ENCODE results near the gene TXNDC11. TPM values are rescaled to one million over a fixed set of nuclear protein-coding genes. Genes with fewer than 3 reads are reported as not detected.
A peak's percentile ranks its signal among the peaks of the same experiment; 100 is the strongest.

TXNDC11 gene
- total RNA-seq, 4 donors from 2014 or later: 69.3 to 89.4 (median 76.9) TPM

DNA sequence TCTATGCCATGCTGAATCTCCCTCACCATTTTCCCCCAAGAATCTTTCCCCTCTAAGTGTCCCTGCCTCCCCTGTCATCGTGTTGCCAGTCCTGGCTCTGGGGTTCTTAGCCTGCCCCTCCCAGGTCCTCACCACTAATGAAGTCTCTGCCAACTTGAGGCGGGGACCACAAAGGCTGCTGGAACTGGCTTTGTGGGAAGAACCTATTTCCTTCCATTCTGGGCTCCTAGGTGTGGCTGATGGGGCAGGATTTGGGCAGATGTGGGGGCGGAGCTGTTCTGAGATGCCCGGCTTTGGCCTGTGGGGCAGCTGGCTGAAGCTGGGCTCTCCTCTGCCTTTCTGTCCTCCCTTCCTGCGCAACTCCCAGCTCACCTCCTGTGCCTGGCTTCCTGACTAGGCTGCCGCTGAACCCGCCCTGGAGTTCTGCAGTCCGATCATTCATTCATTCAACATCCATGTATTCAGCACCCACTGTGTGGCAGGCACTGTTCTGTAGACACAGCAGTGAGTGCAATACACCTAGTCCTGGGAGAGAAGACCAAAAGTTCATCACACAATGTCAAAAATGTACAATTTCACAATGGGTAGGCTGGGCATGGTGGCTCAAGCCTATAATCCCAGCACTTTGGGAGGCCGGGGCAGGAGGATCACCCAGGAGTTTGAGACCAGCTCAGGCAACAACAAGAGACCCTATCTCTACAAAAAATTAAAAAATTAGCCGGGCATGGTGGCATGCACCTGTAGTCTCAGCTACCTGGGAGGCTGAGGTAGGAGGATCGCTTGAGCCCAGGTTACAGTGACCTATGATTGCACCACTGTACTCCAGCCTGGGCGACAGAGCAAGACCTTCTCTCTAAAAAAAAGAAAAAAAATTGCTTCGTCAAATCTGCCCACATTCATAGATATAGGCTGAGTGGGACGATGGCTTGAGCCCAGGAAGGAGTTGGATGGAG is 76.3 kb downstream of the TXNDC11 start:
- Histone ChIP-seq H3K27me3 (no peaks in the 10 kb centered on the region), H3K36me3 (no peaks in the 10 kb centered on the region), H3K27ac (peak overlapping the region in 1 of 4 donors; percentile 81), H3K9me3 (no peaks in the 10 kb centered on the region), H3K4me1 (peaks cover 0 to 23% (median 13%) of the 10 kb centered on the region in 4 donors), H3K4me3 (no peak overlapping the region)
- TF ChIP-seq POLR2A (IDR thresholded peaks at IDR 0.05): no peak
- TF ChIP-seq, protein P1, sequence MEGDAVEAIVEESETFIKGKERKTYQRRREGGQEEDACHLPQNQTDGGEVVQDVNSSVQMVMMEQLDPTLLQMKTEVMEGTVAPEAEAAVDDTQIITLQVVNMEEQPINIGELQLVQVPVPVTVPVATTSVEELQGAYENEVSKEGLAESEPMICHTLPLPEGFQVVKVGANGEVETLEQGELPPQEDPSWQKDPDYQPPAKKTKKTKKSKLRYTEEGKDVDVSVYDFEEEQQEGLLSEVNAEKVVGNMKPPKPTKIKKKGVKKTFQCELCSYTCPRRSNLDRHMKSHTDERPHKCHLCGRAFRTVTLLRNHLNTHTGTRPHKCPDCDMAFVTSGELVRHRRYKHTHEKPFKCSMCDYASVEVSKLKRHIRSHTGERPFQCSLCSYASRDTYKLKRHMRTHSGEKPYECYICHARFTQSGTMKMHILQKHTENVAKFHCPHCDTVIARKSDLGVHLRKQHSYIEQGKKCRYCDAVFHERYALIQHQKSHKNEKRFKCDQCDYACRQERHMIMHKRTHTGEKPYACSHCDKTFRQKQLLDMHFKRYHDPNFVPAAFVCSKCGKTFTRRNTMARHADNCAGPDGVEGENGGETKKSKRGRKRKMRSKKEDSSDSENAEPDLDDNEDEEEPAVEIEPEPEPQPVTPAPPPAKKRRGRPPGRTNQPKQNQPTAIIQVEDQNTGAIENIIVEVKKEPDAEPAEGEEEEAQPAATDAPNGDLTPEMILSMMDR (IDR thresholded peaks at IDR 0.05): no peak
- DNase-seq: no peak

DNA sequence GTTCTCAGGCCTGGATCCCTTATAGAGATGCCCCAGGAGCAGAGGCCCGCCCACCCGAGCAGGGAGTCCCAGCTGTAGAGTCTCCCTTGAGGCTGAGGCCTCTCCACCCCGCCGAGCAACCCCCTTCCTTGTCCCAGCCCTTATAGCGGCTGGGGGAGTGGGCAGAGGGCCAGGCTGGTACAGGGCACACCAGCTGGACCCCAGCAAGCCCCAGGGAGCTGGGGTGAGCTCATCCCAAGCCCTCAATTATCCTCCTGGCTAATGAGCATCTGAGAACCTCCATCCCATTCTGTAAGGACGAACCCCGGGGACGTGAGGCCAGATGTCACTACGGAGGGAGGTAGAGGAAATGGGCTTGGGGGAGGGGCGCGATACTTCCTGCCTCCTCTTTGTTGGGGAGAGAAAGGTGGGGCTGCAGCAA is 77.6 kb downstream of the TXNDC11 start:
- H3K9me3 ChIP-seq: no peaks in the 10 kb centered on the region
- H3K4me3 ChIP-seq: peak overlapping the region in 1 of 4 donors; percentile 6
- H3K4me1 ChIP-seq: peaks cover 0 to 11% (median 2%) of the 10 kb centered on the region in 4 donors
- no peaks in the 10 kb centered on the region for H3K36me3 ChIP-seq
- peak in 2 of 3 donors; percentile 69 to 70 for DNase-seq
- peak overlapping the region in 1 of 4 donors; percentile 60 for H3K27ac ChIP-seq
- no peaks in the 10 kb centered on the region for H3K27me3 ChIP-seq
- TF ChIP-seq, protein P1 (IDR thresholded peaks at IDR 0.05): no peak
- TF ChIP-seq POLR2A (IDR thresholded peaks at IDR 0.05): no peak

DNA sequence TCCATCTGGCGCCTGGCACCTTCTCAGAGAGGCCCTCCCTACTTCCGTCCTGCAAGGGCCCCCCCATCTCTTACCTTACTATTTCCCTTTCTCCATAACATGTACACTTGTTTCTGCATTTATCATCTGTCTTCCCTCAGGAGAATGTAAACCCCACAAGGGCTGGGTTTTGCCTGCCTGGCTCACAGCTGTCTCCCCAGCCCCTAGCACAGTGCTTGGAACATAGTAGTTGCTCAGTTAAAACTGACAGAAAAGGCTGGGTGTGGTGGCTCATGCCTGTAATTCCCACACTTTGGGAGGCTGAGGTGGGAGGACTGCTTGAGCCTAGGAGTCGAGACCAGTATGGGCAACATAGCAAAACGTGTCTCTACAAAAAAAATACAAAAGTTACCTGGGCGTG is 80.1 kb downstream of the TXNDC11 start:
- Histone ChIP-seq H3K4me3 (no peak overlapping the region), H3K4me1 (peaks cover 0 to under 1% (median 0%) of the 10 kb centered on the region in 4 donors), H3K36me3 (no peaks in the 10 kb centered on the region), H3K27me3 (no peaks in the 10 kb centered on the region), H3K9me3 (no peaks in the 10 kb centered on the region), H3K27ac (no peak overlapping the region)
- no peak for DNase-seq
- no peak for TF ChIP-seq POLR2A (IDR thresholded peaks at IDR 0.05)
- TF ChIP-seq, protein P1 (IDR thresholded peaks at IDR 0.05): no peak

DNA sequence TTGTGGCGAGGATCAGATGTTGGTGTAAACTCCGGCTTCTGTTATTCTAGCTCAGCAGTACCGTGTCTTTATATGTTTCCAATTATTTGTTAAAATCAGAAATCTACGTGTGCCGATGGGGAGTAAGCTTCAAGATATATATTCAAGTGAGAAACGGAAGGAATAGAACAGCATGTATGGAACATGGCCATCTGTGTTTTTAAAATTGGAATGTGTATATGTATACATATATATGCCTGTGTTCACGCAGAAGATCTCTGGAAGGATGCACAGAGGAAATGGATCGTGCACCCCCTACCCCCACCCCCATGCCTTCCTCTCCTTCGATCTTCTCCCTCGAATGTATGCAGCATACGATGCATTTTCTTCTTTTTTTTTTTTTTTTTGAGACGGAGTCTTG is 82.1 kb downstream of the TXNDC11 start:
- H3K9me3 ChIP-seq: no peaks in the 10 kb centered on the region
- DNase-seq: no peak
- no peak overlapping the region for H3K27ac ChIP-seq
- H3K4me3 ChIP-seq: no peak overlapping the region
- H3K36me3 ChIP-seq: no peaks in the 10 kb centered on the region
- TF ChIP-seq POLR2A (IDR thresholded peaks at IDR 0.05): no peak
- TF ChIP-seq, protein P1 (IDR thresholded peaks at IDR 0.05): no peak
- no peaks in the 10 kb centered on the region for H3K4me1 ChIP-seq
- H3K27me3 ChIP-seq: no peaks in the 10 kb centered on the region

DNA sequence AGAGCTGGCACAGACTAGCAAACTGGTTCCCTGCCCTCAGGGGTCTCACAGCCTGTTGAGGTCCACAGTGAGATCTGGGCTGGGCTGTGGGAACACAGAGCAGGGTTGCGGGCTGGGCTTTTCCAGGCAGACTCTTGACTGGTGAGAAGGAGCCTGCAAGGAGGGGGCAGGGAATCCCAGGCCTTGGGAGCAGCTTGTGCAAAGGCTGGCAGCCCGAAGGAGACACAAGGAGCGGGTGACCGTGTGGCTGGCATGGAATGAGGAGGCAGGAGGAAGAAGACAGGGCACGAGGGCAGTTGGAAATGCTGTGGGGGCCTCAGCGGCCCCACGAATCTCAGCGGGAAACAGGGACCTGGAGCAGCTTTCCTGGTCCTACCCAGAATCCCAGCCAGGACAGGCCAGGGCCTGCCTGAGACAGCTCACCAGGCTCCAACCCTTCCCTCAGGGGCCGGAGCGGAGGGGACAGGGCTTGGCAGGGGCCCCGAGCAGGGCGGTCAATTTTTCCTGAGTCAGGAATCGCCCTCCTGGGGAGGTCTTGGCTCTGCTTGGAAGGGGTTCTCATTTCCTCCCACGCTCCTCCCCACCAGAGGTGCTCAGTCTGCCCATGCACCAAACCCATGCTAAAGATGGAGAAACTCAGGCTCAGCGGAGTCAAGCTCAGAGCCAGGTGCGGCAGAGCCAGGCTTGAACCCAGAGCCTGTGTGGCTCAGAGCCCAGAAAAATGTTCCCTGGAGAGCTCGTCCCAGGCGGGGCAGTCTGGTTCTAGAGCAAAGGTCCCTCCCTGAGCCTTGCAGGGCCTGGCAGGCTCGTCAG is 83.6 kb downstream of the TXNDC11 start:
- DNase-seq: no peak

More for the DNA sequence above, 83.6 kb downstream of the TXNDC11 start:
- Histone ChIP-seq H3K27ac (no peak overlapping the region), H3K27me3 (no peaks in the 10 kb centered on the region), H3K36me3 (no peaks in the 10 kb centered on the region), H3K9me3 (no peaks in the 10 kb centered on the region), H3K4me1 (no peaks in the 10 kb centered on the region), H3K4me3 (no peak overlapping the region)
- TF ChIP-seq, protein P1 (IDR thresholded peaks at IDR 0.05): no peak
- TF ChIP-seq POLR2A (IDR thresholded peaks at IDR 0.05): no peak
